Cardiac muscle cell (in vitro differentiated cells and primary cell): ENCODE results near the gene ARID4B. TPM values are rescaled to one million over a fixed set of nuclear protein-coding genes. Genes with fewer than 3 reads are reported as not detected.

Source experiments
- DNase-seq, 2 donors: peaks; one replicate each; pipeline versions ENCODE4 v3.0.0 to v3.0.0-alpha.2; 2010 to 2017; ENCODE audit warnings: low read depth in 1 of 2, low spot score in 1 of 2
- H3K27ac ChIP-seq: fragments of 200-600 bp; sonication (generic); 2 replicates; pipeline ENCODE4 v1.5.1; 2016
- H3K27me3 ChIP-seq: fragments of 200-600 bp; sonication (generic); 2 replicates; pipeline ENCODE4 v1.6.0; 2016; ENCODE audit warnings: control low read depth
- H3K36me3 ChIP-seq: fragments of 200-600 bp; sonication (generic); 2 replicates; pipeline ENCODE4 v1.5.1; 2016; ENCODE audit warnings: control low read depth
- H3K4me1 ChIP-seq: fragments of 200-600 bp; sonication (generic); 2 replicates; pipeline ENCODE4 v1.8.1; 2017; ENCODE audit warnings: low read depth, mild to moderate bottlenecking, mixed run types
- H3K4me3 ChIP-seq: fragments of 200-600 bp; sonication (generic); 2 replicates; pipeline ENCODE4 v1.5.1; 2016; ENCODE audit warnings: mild to moderate bottlenecking
- H3K9me3 ChIP-seq: fragments of 200-600 bp; sonication (generic); 2 replicates; pipeline ENCODE4 v1.5.1; 2017; ENCODE audit warnings: low read depth, mild to moderate bottlenecking, control low read depth
- polyA plus RNA-seq: library from polyadenylated mRNA; unstranded; fragments of >200 nt; fragmentation: Nextera tagmentation; extraction: Ambion mirVana; gene quantifications from 2 replicates; pipeline ENCODE4 v1.2.1, GENCODE V29; 2016
- total RNA-seq: library from RNA; depleted of rRNA; stranded (reverse); fragments of >200 nt; gene quantifications from 2 replicates; pipeline ENCODE4 v1.2.3, GENCODE V29; 2016
- TF ChIP-seq, protein P1 (sequence below): IDR thresholded peaks from 2 replicates; pipeline ENCODE4 v1.5.1; 2012; ENCODE audit warnings: low read depth, mild to moderate bottlenecking, low read length

ARID4B gene
- 37.9 and 74.6 TPM in 2 replicates for total RNA-seq
- polyA plus RNA-seq, result 33.8 and 34.2 TPM in 2 replicates

GRCh38 chr1:235327559-235328270, at the start of gene ARID4B:
TSS of gene ARID4B (minus strand) at chr1:235328179. CDS start at chr1:235326919, 1,260 bp downstream.
- TF ChIP-seq, protein P1, sequence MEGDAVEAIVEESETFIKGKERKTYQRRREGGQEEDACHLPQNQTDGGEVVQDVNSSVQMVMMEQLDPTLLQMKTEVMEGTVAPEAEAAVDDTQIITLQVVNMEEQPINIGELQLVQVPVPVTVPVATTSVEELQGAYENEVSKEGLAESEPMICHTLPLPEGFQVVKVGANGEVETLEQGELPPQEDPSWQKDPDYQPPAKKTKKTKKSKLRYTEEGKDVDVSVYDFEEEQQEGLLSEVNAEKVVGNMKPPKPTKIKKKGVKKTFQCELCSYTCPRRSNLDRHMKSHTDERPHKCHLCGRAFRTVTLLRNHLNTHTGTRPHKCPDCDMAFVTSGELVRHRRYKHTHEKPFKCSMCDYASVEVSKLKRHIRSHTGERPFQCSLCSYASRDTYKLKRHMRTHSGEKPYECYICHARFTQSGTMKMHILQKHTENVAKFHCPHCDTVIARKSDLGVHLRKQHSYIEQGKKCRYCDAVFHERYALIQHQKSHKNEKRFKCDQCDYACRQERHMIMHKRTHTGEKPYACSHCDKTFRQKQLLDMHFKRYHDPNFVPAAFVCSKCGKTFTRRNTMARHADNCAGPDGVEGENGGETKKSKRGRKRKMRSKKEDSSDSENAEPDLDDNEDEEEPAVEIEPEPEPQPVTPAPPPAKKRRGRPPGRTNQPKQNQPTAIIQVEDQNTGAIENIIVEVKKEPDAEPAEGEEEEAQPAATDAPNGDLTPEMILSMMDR, result no peak
- DNase-seq, result no peak
- no peaks in the 10 kb centered on the region for H3K36me3 ChIP-seq
- no peaks in the 10 kb centered on the region for H3K9me3 ChIP-seq
- peak within 1 kb of the TSS; percentile 99 for H3K4me3 ChIP-seq
- H3K4me1 ChIP-seq, result peaks cover 35% of the 10 kb centered on the region
- peak within 1 kb of the TSS; percentile 96 for H3K27ac ChIP-seq
- no peaks in the 10 kb centered on the region for H3K27me3 ChIP-seq

GRCh38 chr1:235375919-235376605, 48.1 kb upstream of the ARID4B start:
- H3K27ac ChIP-seq, result no peak overlapping the region
- TF ChIP-seq, protein P1, result no peak
- H3K4me1 ChIP-seq, result no peaks in the 10 kb centered on the region
- no peak overlapping the region for H3K4me3 ChIP-seq
- H3K36me3 ChIP-seq, result peaks cover 8% of the 10 kb centered on the region
- H3K27me3 ChIP-seq, result no peaks in the 10 kb centered on the region
- H3K9me3 ChIP-seq, result no peaks in the 10 kb centered on the region
- DNase-seq, result no peak

DNA sequence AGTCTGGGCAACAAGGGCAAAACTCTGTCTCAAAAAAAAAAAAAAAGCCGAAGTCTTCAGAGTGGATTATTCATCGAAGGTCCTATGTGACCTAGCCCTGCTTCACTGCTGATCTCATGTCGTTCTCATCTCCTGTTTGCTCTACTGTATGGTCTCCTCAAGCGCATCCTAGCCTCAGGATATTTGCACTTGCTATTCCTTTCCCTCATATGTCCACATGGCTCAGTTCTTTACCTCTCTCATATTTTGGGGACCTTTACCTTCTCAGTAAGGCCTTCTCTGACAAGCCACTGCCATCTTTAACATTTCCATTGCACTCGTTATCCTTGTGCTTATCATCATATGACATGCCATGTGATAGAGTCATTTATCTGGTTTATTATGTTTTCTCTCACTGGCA, 41.8 kb upstream of the ARID4B start:
- no peaks in the 10 kb centered on the region for H3K36me3 ChIP-seq
- H3K4me3 ChIP-seq, result no peak overlapping the region
- no peak for DNase-seq
- no peaks in the 10 kb centered on the region for H3K9me3 ChIP-seq
- no peaks in the 10 kb centered on the region for H3K27me3 ChIP-seq
- TF ChIP-seq, protein P1, result no peak
- H3K27ac ChIP-seq, result no peak overlapping the region
- H3K4me1 ChIP-seq, result no peaks in the 10 kb centered on the region

DNA sequence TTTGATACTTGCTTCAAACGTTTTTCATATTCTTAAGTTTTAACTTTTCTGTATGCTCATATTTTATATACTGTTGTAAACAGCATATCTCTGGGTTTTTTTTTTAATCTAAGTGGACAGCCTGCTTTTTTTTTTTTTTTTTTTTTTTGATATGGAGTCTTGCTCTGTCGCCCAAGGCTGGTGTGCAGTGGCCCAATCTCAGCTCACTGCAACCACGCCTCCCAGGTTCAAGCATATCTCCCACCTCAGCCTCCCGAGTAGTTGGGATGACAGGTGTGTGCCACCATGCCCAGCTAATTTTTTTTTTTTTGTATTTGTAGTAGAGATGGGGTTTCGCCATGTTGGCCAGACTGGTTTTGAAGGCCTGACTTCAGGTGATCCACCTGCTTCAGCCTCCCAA, 40.4 kb upstream of the ARID4B start:
- Histone ChIP-seq H3K27me3 (no peaks in the 10 kb centered on the region), H3K4me1 (no peaks in the 10 kb centered on the region), H3K4me3 (no peak overlapping the region), H3K27ac (no peak overlapping the region), H3K9me3 (no peaks in the 10 kb centered on the region), H3K36me3 (no peaks in the 10 kb centered on the region)
- no peak for DNase-seq
- TF ChIP-seq, protein P1, result no peak

GRCh38 chr1:235367000-235367908, 39.3 kb upstream of the ARID4B start, which contains the start of gene TBCE:
TSS of gene TBCE (plus strand) at chr1:235367427. CDS start at chr1:235380050, 12,623 bp downstream.
- Histone ChIP-seq H3K36me3 (no peaks in the 10 kb centered on the region), H3K4me1 (no peaks in the 10 kb centered on the region), H3K9me3 (no peaks in the 10 kb centered on the region), H3K27me3 (no peaks in the 10 kb centered on the region), H3K4me3 (peak within 1 kb of the TSS; percentile 47), H3K27ac (peak within 1 kb of the TSS; percentile 86)
- TF ChIP-seq, protein P1, result peak; percentile 21
- peak; percentile 98 for DNase-seq
